Epidermal melanocyte (primary cell): Measurements from ENCODE around the gene HOXA1.
"Not testable (repeated sequence)": the region's sequence is repeated elsewhere in the genome, so short reads cannot be mapped to it uniquely, and the experiment has no call there.

Source experiments
- DNase-seq: peaks from one replicate; pipeline ENCODE4 v3.0.0; 2011; ENCODE audit warnings: low spot score; ENCODE audit not compliant: insufficient read length

The HOXA1 gene

GRCh38 chr7:27046854-27047549, 48.8 kb downstream of the HOXA1 start:
- no peak for DNase-seq

GRCh38 chr7:27045972-27046371, 49.8 kb downstream of the HOXA1 start:
- DNase-seq, result not testable (repeated sequence)

- not testable (repeated sequence) for DNase-seq
Measured at GRCh38 chr7:27045066-27045465, 50.7 kb downstream of the HOXA1 start.
